T-helper 2 cell treated with Interferon-gamma antibody and Interleukin-4, amounts not matched to agents 5 μg/mL and 100 μg/mL, for 36 hours (primary cell): ENCODE data around the gene NUP205.

Source experiments
- DNase-seq: peaks from one replicate; pipeline ENCODE4 v3.0.0; 2021; ENCODE audit warnings: low spot score
- H3K27ac Mint-ChIP-seq: one replicate; pipeline ENCODE4 v1.8.0; 2021; ENCODE audit warnings: mild to moderate bottlenecking, mixed read lengths
- H3K27me3 Mint-ChIP-seq: one replicate; pipeline ENCODE4 v1.8.0; 2021; ENCODE audit warnings: low read depth, mixed read lengths
- H3K36me3 Mint-ChIP-seq: one replicate; pipeline ENCODE4 v1.8.0; 2021; ENCODE audit warnings: low read depth, mixed read lengths
- H3K4me1 Mint-ChIP-seq: one replicate; pipeline ENCODE4 v1.8.0; 2021; ENCODE audit warnings: low read depth, mixed read lengths
- H3K4me3 Mint-ChIP-seq: one replicate; pipeline ENCODE4 v1.8.0; 2022; ENCODE audit warnings: mild to moderate bottlenecking, moderate library complexity, mixed read lengths
- H3K9me3 Mint-ChIP-seq: one replicate; pipeline ENCODE4 v1.8.0; 2021; ENCODE audit warnings: mixed read lengths

Gene NUP205

GRCh38 chr7:135557455-135558336, at the start of gene NUP205:
Gene NUP205, plus strand, starts transcription at chr7:135557917. Its CDS starts 28 bp downstream, at chr7:135557945.
- Mint-ChIP-seq H3K9me3 (no peaks in the 10 kb centered on the region), H3K36me3 (peaks cover 11% of the 10 kb centered on the region), H3K27ac (no peak within 1 kb of the TSS), H3K4me1 (peaks cover 14% of the 10 kb centered on the region), H3K27me3 (peaks cover 4% of the 10 kb centered on the region), H3K4me3 (no peak within 1 kb of the TSS)
- peak; percentile 75 for DNase-seq

GRCh38 chr7:135508883-135509588, 48.7 kb upstream of the NUP205 start:
- Mint-ChIP-seq H3K4me1 (peaks cover 7% of the 10 kb centered on the region), H3K9me3 (no peaks in the 10 kb centered on the region), H3K4me3 (no peak overlapping the region), H3K27me3 (no peaks in the 10 kb centered on the region), H3K27ac (no peak overlapping the region), H3K36me3 (peaks cover 2% of the 10 kb centered on the region)
- DNase-seq: peak; percentile 21

- no peaks in the 10 kb centered on the region for H3K9me3 Mint-ChIP-seq
- H3K27ac Mint-ChIP-seq: no peak overlapping the region
- no peak for DNase-seq
- no peaks in the 10 kb centered on the region for H3K27me3 Mint-ChIP-seq
- no peak overlapping the region for H3K4me3 Mint-ChIP-seq
- H3K36me3 Mint-ChIP-seq: peaks cover 2% of the 10 kb centered on the region
- H3K4me1 Mint-ChIP-seq: peaks cover 7% of the 10 kb centered on the region
These were observed 48.2 kb upstream of the NUP205 start for GRCh38 chr7:135509589-135509838.

- Mint-ChIP-seq H3K9me3 (no peaks in the 10 kb centered on the region), H3K27ac (no peak within 1 kb of the TSS), H3K36me3 (peaks cover under 1% of the 10 kb centered on the region), H3K4me1 (peaks cover 7% of the 10 kb centered on the region), H3K27me3 (no peaks in the 10 kb centered on the region), H3K4me3 (no peak within 1 kb of the TSS)
- DNase-seq: peak; percentile 93
These were observed 47.7 kb upstream of the NUP205 start, which contains the start of gene CNOT4 for GRCh38 chr7:135509839-135510591. Gene CNOT4, minus strand, starts transcription at chr7:135510102. Its CDS starts 71,771 bp downstream, at chr7:135438331.

- no peak overlapping the region for H3K27ac Mint-ChIP-seq
- H3K4me3 Mint-ChIP-seq: no peak overlapping the region
- DNase-seq: peak; percentile 4
- H3K36me3 Mint-ChIP-seq: no peaks in the 10 kb centered on the region
- no peaks in the 10 kb centered on the region for H3K9me3 Mint-ChIP-seq
- no peaks in the 10 kb centered on the region for H3K27me3 Mint-ChIP-seq
- peaks cover 7% of the 10 kb centered on the region for H3K4me1 Mint-ChIP-seq
These were observed 47.0 kb upstream of the NUP205 start for GRCh38 chr7:135510592-135511183.

- no peaks in the 10 kb centered on the region for H3K9me3 Mint-ChIP-seq
- DNase-seq: peak; percentile 8
- no peaks in the 10 kb centered on the region for H3K36me3 Mint-ChIP-seq
- H3K4me1 Mint-ChIP-seq: peaks cover 2% of the 10 kb centered on the region
- H3K4me3 Mint-ChIP-seq: no peak overlapping the region
- H3K27me3 Mint-ChIP-seq: no peaks in the 10 kb centered on the region
- H3K27ac Mint-ChIP-seq: no peak overlapping the region
These were observed 45.4 kb upstream of the NUP205 start for GRCh38 chr7:135512135-135512887.

GRCh38 chr7:135514856-135515255, 42.9 kb upstream of the NUP205 start:
- no peaks in the 10 kb centered on the region for H3K4me1 Mint-ChIP-seq
- no peaks in the 10 kb centered on the region for H3K36me3 Mint-ChIP-seq
- H3K27me3 Mint-ChIP-seq: no peaks in the 10 kb centered on the region
- no peaks in the 10 kb centered on the region for H3K9me3 Mint-ChIP-seq
- H3K27ac Mint-ChIP-seq: no peak overlapping the region
- H3K4me3 Mint-ChIP-seq: no peak overlapping the region
- DNase-seq: no peak

GRCh38 chr7:135517060-135517459, 40.7 kb upstream of the NUP205 start:
- H3K4me1 Mint-ChIP-seq: no peaks in the 10 kb centered on the region

GRCh38 chr7:135518748-135519147, 39.0 kb upstream of the NUP205 start:
- Mint-ChIP-seq H3K4me1 (no peaks in the 10 kb centered on the region), H3K27ac (no peak overlapping the region), H3K9me3 (no peaks in the 10 kb centered on the region), H3K27me3 (no peaks in the 10 kb centered on the region), H3K36me3 (no peaks in the 10 kb centered on the region), H3K4me3 (no peak overlapping the region)
- no peak for DNase-seq

More at GRCh38 chr7:135517060-135517459, 40.7 kb upstream of the NUP205 start:
- no peak for DNase-seq
- H3K9me3 Mint-ChIP-seq: no peaks in the 10 kb centered on the region
- H3K36me3 Mint-ChIP-seq: no peaks in the 10 kb centered on the region
- H3K27me3 Mint-ChIP-seq: no peaks in the 10 kb centered on the region
- no peak overlapping the region for H3K4me3 Mint-ChIP-seq
- H3K27ac Mint-ChIP-seq: no peak overlapping the region

- H3K9me3 Mint-ChIP-seq: no peaks in the 10 kb centered on the region
- H3K4me3 Mint-ChIP-seq: no peak overlapping the region
- no peaks in the 10 kb centered on the region for H3K27me3 Mint-ChIP-seq
- no peak overlapping the region for H3K27ac Mint-ChIP-seq
- DNase-seq: no peak
- H3K4me1 Mint-ChIP-seq: no peaks in the 10 kb centered on the region
- no peaks in the 10 kb centered on the region for H3K36me3 Mint-ChIP-seq
These were observed 38.5 kb upstream of the NUP205 start for GRCh38 chr7:135519233-135519688.

GRCh38 chr7:135519871-135520270, 37.8 kb upstream of the NUP205 start:
- no peak overlapping the region for H3K27ac Mint-ChIP-seq
- H3K27me3 Mint-ChIP-seq: no peaks in the 10 kb centered on the region
- no peaks in the 10 kb centered on the region for H3K9me3 Mint-ChIP-seq
- no peak overlapping the region for H3K4me3 Mint-ChIP-seq
- H3K4me1 Mint-ChIP-seq: no peaks in the 10 kb centered on the region
- no peaks in the 10 kb centered on the region for H3K36me3 Mint-ChIP-seq
- DNase-seq: no peak

- Mint-ChIP-seq H3K4me1 (no peaks in the 10 kb centered on the region), H3K27ac (no peak overlapping the region), H3K4me3 (no peak overlapping the region), H3K36me3 (no peaks in the 10 kb centered on the region), H3K27me3 (no peaks in the 10 kb centered on the region), H3K9me3 (no peaks in the 10 kb centered on the region)
- DNase-seq: no peak
These were observed 35.2 kb upstream of the NUP205 start for GRCh38 chr7:135522509-135522908.

- H3K27me3 Mint-ChIP-seq: no peaks in the 10 kb centered on the region
These were observed 34.6 kb upstream of the NUP205 start for GRCh38 chr7:135523146-135523545.

More at GRCh38 chr7:135523146-135523545, 34.6 kb upstream of the NUP205 start:
- no peak for DNase-seq
- Mint-ChIP-seq H3K36me3 (no peaks in the 10 kb centered on the region), H3K9me3 (no peaks in the 10 kb centered on the region), H3K4me1 (no peaks in the 10 kb centered on the region), H3K27ac (no peak overlapping the region), H3K4me3 (no peak overlapping the region)
